GM19238 (cell line): ENCODE data around the gene MROH2B.

Source experiments
- DNase-seq: peaks from one replicate; pipeline ENCODE4 v3.0.0; 2011; ENCODE audit warnings: low spot score; ENCODE audit not compliant: insufficient read length

The MROH2B gene

DNA sequence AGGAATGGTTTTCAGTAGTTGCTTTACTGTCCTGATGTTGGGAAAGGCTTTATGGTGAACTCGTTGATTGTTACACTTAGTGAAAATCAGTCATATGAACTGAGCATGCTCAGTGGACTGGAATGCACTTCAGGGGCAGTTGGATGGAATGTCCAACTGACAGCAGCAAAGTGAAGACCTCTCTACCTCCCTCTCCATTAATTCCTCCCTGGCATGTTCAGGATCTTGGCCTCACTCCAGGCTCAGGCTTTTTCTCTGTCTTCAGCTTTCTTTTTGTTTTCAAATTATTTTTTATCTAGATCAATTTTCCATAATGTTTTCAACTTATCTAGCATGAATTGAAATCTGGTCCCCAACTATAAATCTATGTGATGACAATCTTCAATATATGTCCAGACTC lies at the start of gene MROH2B:
Gene MROH2B (minus strand): TSS at position 101 of the 400 bp plus-strand sequence. CDS start 490 bp downstream, outside the sequence.
- DNase-seq = no peak

DNA sequence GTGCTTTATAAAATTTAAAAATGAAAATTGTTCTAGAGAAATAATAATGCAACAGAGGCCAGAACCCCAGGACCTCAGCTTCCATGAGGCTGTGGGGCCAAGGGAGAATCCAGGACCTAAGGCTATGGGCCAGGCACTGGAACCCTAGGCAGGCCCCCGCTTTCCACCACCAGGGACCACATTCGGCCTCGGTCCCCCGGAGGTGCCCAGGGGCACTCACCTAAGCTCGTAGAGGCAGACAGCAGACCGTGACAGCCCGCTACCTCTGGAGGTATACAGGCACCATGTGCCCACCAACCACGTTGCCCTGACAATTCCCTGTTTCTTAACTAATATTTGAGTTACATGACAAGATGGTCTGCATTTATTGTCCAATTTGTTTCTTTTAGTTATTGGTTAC lies 49.5 kb upstream of the MROH2B start:
- no peak for DNase-seq

DNA sequence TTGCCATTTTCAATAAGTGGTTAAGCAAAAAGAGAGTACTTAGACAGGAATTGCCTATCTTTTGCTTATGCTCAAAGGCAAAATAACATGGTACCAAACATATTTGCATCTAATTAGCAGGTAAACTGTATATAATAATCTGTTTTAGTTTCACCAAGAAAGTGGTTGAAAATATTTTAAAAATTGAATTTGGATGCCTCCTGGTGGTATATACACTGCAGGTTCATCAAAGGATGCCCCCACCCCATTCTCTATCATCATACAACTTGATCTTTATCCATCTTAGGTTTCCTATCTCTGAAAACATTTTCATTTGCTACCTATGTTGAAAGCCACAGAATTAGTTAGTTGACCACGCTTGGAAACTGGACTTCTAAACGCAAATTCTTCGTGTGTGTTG lies 47.0 kb upstream of the MROH2B start:
- no peak for DNase-seq

DNA sequence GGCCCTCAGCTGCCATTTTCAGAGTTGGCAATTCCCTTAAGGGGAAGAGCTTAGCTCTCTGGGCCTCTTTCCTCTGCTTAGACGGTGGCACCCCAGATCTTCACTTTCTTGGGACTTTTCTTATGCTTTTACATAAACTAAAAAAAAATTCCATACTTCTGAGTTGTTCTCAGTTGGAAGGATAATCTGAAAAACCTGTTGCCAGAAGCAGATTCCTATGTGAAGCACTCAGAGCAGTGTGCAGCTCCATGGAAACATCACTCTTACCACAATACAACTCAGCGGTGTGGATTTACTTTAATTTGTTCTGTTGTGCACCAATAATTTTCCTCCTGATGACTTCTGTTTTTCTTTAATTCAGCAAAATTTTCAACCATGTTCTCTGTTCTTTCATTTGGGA lies 44.1 kb upstream of the MROH2B start:
- DNase-seq = no peak

DNA sequence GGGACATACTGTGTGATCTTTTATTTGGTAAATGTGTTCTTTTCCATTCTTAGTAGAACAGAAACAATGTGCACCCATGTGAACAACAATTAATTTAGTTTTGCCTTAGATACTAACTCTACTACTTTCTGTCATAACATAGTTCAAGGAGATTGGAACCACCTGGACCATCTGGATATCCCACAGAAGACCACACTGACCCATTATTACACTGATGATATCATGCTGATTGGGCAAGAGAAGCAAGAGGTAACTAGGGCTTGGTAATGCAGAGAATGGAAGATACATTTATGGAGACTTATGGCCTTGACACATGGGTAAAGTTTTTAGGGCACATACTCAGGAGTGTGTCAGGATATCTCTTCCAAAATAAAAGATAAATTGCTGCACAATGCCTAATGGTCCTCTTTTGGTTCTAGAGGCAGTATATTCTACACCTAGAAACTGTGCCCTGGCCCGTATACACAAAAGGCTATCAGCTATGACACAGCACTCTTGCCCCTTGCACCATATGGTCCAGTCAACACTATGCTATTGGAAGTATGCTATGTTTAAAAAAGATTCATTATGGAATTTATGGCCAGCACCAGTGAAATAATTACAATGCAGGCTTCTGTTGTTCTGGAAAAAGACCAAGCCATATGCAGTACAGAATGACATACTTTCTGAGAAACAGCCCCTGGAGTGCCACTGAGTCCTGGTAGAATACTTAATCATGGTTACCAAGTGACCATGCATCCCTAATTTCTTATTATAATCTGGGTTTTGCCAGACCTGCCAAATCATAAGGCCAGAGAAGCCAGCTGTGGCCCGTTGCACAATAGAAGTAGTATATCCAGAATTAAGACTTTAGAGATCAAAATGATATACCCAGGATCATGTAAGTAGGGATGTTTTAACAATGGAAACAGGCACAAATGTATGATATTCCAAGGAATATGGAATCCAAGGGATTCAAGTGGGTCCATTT lies 41.6 kb upstream of the MROH2B start:
- no peak for DNase-seq

DNA sequence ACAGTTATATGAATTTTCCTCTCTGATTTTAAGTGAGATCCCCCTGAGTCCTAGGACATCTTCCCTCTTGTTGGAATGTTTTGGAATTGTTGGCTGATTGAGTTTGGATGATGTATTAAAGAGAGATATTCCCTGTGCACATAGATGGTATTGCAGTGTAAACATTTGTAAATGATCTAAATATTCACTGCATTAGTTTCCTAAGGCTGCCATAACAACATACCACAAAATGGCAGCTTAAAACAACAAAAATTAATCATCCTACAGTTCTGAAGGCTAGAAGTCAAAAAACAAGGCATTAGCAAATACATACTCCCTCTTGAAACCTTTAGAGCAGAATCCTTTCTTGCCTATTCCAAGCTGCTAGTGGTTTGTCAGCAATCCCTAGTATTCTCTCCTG lies 38.0 kb upstream of the MROH2B start:
- no peak for DNase-seq

DNA sequence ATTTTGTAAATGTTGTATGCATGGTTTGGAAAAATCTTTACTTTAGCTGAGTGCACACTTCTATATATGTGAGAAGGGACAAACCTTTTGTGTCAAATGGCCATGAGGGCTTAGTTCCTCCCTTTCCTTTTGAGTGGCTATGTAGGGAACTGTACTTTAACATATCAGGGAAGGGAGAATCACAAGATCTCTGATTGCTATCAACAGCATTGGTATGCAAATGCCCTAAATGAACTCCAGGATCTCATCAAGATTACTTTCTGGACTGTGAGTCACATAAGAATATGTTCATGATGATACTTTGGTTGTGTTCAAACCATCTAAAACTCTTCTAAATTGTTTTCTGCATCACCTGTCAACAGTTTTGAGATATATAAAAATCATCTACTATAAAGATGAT lies 31.2 kb upstream of the MROH2B start:
- no peak for DNase-seq

DNA sequence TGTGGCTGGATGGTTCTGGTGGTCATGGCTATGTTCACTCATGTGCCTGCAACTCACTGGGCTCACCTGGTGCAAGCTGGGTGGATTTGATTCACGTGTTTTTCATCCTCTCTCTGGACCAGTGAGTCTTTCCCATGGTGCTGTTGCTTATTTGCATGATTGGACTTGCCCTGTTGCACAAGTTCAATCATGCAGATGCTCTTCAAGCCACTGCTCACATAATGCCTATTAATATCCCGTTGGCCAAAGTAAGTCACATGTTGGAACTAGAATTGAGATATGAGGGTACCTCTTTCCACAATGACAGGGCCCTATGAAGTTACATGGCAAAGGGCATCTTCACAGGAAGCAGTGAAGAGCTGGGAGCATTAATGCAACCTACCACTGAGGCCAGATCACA lies 26.5 kb upstream of the MROH2B start:
- DNase-seq = no peak

DNA sequence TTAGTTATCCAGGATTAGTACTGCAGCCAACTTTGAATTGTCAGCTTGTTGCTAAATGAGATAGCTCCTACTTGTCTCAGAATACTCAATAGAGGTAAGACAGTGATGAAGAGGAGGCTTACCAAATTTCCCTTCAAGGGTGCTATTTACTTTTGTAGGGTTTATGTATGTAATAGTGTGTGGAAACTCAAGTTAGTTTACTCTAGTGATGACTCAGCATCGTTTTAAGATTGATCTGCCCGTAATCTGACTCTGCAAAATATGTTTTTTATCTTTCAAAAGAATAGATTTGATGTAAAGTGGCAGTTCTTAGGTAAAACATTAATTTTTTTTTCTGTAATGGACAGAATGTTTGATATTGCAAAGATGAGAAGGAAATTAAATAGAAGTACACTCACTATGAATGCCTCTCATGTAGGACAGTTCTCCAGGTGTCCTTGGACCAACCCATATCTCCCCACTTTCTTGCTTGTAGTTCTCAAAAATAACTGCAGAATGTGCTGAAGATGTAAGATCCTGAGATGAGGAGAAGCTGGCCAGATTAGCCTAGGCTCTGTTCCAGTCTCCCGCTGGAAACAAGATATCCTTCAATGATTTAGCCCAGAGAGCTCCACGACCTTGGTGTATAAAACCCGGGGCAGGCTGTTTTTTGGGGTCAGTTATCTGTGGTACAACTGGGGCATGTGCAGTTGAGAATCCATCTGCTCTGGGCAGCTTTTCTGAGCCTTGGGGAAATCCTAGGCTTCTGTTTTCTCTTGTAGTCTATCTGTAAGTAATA lies 24.4 kb upstream of the MROH2B start:
- no peak for DNase-seq

DNA sequence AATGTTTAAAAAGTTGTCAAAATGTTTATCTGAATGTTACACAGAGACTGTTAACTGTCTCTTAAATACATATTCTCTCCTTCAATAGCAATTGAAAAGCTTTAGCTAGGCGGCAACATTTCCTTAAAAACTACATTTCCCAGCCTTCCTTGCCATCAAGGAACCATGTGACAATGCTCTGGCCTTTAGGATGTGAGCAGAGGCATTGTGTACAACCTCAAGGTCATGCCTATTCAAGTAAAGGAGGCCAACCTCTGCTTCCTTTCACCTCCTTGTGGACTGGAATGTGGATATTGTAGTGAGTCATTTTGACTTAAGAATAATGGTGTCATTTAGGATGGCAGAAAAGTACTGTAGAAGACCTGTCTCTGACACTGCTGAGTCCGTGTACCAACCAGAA lies 23.7 kb upstream of the MROH2B start:
- DNase-seq = no peak

DNA sequence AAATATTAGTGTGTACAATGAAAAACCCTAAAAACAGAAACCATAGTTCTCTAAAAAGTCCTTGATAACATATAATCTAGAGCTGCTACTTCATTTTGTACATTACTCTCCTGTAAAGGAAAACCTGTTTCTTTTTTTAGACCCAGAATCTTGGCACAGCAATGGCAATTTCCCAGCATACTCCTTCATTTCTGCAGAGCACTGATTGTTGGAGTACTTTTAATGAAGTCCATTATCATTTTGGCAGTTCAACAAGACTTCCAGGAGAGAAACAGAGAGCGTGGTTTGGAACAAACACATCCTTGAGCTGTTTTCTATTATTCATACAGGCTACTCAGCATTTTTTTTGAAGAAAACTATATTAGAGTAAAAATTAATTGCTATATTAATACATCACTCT lies 22.7 kb upstream of the MROH2B start:
- no peak for DNase-seq

DNA sequence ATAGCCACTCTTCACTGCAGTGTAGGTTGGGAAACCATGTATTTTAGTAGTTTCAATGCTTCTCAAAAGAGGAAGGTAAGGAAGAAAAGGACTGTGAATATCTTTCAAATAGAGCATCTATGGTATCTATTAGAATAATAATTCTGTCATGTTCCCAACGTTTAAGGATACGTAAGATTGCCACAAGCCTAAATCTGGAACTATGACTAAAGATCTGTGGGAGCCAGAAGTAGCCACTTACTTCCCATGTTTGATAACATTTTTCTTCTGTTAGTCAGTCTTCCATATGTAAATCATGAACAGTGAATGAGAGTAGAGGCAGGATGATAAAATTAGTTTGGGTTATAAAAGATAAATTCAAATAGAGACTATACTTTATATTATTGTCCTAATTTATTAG lies 16.3 kb upstream of the MROH2B start:
- DNase-seq = no peak

DNA sequence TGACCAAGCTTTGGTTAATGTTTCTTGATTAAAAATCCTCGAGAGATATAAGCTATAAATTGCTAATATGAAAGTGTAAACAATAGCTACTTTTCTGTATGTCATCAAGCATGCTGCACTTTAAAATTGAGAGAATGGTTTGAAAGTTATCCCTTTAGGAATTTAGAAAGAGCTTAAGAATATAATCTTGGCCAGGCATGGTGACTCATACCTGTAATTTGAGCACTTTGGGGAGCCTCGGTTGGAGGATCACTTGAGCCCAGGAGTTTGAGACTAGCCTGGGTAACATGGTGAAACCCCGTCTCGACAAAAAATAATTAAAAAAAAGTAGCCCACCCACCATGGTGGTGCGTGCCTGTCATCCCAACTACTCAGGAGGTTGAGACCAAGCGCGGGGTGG lies 12.2 kb upstream of the MROH2B start:
- DNase-seq = no peak

DNA sequence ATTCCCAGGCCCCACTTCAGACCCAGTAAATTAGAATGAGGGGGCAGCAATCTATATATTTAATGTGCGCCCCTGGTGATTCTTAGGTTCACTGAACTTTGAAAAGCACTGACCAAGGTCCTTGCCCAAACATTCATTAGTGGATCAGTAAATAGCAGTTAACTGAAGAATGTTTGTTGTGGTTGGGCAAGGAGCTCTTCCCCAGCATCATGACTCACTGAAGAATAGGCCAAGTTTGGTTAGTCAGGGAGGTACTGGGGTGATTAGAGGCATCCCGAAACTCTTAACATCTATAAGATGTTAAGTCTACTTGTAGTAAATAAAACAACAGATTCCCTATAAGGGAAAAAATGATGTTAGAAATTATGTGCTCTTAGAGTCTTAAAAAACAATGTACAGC lies 833 bp upstream of the MROH2B start:
- DNase-seq = no peak

DNA sequence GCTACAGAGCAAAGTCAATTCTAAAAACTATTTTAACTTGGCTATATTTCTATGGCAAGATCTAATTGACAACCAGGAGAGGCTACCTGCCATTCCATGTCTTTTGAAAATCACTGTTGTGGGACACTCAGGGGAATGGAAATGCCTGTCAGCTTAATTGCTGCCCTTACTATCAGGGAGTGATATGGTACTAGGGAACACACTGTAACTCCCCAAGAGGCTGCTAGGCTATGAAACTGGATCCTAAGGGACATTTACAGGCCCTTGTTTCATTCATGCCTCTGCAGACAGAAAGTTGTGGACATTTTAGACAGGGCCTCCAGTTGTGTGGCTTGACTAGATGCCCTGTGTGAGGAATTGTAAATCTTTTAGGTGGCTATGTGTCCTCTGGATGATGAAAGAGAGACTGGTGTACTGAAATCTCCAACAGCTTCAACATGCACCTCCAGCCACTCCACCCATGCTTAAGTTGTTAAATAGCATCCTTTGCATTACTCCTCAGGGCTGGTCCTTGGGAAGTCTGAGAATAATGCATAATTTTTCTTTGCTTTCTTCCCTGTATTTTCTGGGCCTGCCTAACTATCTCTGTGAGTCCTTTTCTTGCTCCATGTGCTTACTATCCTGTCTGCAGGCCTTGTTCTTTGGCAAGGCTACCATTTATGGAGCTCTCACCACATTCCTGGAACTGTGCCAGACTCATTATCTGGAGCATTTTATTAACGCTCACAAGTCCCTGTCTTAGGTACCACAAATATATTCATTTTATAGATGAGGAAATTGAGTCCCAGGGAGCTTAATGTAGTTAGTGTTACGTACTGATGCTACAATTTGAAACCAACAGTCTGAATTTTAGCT lies 3.2 kb downstream of the MROH2B start:
- no peak for DNase-seq

DNA sequence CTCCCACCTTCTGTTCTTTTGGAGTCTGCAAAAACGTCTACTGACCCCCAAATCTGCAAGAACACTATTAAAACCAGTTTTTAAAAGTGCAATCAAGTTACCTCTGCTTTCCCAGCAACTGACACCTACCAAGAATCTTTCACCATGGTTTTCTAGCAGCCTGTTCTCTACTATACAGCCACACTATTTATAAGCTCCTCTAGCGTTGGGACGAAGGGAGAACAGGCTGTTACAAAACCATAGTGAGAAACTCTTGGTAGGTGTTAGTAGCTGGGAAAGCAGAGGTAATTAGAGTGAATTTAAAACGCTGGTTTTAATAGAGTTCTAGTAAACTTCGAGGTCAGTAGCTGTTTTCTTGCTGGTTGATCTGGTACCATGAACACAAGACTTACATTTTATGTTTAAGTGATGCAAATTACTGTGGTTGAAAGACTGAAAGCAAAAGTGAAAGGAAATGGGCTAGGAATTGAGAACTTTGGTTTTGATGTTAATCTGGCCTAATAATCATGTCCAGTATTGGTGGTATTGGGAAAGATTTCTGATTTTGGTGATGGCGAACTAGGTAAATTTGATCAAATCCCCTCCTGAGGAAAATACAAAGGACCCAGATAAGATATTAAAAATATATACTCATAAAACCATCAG lies 5.3 kb downstream of the MROH2B start:
- no peak for DNase-seq

DNA sequence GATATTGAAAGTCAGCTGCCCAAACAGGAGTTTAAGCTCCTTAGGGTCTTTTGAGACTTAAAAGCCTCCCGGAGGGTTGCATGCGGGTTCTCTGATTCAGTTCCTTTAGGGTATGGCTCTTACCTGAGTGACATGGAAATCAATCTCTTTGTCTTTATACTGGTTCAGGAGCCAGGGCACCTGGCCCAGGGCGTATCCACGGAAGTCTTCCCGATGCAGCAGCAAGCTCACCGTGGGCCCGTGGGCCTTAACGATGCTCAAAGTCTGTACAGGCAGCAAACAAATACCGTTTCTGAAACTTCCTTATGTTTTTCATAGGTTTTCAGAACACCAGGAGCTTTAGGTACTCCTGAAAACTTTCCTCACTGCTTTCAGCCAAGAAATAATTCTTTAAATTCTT lies 13.2 kb downstream of the MROH2B start:
- no peak for DNase-seq

DNA sequence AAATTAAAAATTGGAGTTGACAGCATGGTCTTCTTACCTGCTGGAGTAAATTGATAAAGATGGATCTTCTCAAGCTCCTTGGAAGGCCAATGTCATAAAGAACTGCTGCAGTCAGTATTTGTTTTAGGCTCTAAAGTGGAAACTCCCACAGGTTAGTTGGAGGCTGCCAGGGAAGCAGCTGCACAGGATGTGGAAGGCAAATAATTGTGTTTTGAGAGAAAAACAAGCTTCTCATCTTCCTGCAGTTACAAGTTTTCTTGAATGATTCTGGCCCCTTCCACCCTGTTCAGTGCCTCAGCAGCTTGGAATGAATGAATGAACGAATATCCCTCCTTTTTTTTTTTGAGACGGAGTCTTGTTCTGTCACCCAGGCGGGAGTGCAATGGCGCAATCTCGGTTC lies 13.9 kb downstream of the MROH2B start:
- no peak for DNase-seq

DNA sequence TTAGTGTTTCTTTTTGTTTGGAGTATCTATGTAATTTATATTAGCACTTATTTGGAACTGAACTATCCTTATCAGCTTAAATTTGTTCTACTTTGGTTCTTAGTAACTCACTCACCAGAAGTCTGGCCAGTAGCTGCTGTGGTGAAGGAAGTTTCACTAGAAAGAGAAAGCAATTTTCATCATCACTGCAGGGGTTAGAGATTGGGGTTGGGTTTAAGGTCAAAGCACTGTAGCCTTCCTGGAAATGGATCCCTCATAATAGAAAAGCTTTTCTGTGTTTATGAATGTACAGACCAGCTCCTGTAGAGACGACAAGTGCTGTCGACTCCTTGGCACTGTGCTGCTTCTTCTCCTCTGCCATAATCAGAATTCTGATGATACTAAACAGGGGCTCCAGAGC lies 22.2 kb downstream of the MROH2B start:
- no peak for DNase-seq

DNA sequence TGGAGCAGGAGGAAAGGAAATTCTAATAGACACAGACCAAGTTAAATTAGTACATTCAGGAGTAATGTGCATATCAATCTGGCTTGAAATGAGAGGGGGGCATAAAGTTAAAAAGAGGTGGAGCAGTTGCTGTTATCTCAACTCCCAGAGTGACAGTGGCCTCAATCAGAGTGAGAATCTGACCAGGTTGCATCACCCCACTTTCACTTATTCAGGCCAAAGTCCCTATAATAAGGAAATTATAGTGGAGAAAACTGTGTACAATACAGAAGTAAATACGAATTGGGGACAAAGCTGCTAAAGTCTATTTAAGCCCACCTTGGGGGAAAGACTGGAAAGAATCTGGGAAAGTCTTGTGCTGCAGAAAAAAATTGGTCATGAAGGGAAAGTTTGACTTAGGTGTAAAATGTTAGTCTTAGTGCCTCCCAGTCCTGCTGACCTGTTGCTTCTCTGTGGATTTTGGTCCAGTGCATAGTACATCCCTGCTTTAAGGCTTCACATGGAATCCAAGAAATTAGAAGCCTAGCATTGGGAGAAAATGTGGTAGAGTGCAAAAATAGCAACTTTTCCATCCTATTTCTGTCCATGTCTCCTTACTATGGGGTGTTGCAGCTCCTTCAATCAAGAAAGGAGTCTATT lies 27.9 kb downstream of the MROH2B start:
- no peak for DNase-seq

DNA sequence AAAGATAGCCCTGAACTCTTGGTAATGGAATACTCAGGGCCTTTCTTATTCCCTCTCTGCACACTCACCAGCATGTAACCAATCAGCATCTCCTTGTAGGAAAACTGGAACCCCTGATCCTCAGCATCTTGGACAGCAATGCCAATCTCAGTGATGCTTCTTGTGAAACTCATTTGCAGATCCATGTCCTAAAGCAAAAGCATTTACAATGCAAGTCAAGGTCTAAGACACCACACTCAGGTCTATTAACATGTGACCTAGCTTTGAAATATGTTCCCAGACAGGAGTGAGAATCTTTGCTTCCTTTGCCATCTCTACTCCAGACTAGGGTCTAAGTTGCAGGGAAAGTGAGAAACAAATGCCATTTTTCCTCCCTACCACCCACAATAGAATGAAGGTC lies 38.2 kb downstream of the MROH2B start:
- DNase-seq = no peak
